ENCODE data around the gene ARL10. TPM values are rescaled to one million over a fixed set of nuclear protein-coding genes. Genes with fewer than 3 reads are reported as not detected.
A peak's percentile ranks its signal among the peaks of the same experiment; 100 is the strongest.

Gene ARL10
- total RNA-seq, 2 donors from 2014 or later = 1.3 to 2.8 TPM

GRCh38 chr5:176387384-176387925, 22.2 kb downstream of the ARL10 start:
- Histone ChIP-seq H3K27ac (no peak overlapping the region), H3K4me1 (peaks cover 5% of the 10 kb centered on the region), H3K9ac (ENCODE audit: low read depth in 2 of 2, low read length in 2 of 2) (peak overlapping the region in 1 of 2 donors; percentile 97), H3K4me3 (peak overlapping the region; percentile 92), H3K27me3 (no peaks in the 10 kb centered on the region), H3K9me3 (no peaks in the 10 kb centered on the region), H3K36me3 (no peaks in the 10 kb centered on the region)
- DNase-seq = no peak
- intact Hi-C loops (cut with DNase I) = no loop called here
- TF ChIP-seq CTCF (IDR thresholded peaks at IDR 0.05) = no peak

- peaks cover 5% of the 10 kb centered on the region for H3K4me1 ChIP-seq
- DNase-seq = no peak
- intact Hi-C loops (cut with DNase I) = no loop called here
- peak overlapping the region; percentile 72 to 97 for H3K9ac ChIP-seq (ENCODE audit: low read depth in 2 of 2, low read length in 2 of 2)
- no peak for TF ChIP-seq CTCF (IDR thresholded peaks at IDR 0.05)
- no peaks in the 10 kb centered on the region for H3K36me3 ChIP-seq
- H3K9me3 ChIP-seq = no peaks in the 10 kb centered on the region
- peak overlapping the region; percentile 91 for H3K27ac ChIP-seq
- H3K4me3 ChIP-seq = peak overlapping the region; percentile 92
- H3K27me3 ChIP-seq = no peaks in the 10 kb centered on the region
These were observed 22.7 kb downstream of the ARL10 start for GRCh38 chr5:176388003-176388443.

GRCh38 chr5:176388444-176389134, 23.3 kb downstream of the ARL10 start, which contains the start of the genes HIGD2A and NOP16:
HIGD2A (plus strand) TSS chr5:176388751; CDS start chr5:176388820, 69 bp downstream.
NOP16 (minus strand) TSS chr5:176388598; CDS start chr5:176388539, 59 bp downstream.
- intact Hi-C loops (cut with DNase I) = no loop called here
- no peak for TF ChIP-seq CTCF (IDR thresholded peaks at IDR 0.05)
- Histone ChIP-seq H3K27me3 (no peaks in the 10 kb centered on the region), H3K4me1 (peaks cover 5% of the 10 kb centered on the region), H3K9ac (ENCODE audit: low read depth in 2 of 2, low read length in 2 of 2) (peak within 1 kb of the TSS; percentile 75 to 97), H3K27ac (peak within 1 kb of the TSS; percentile 91), H3K36me3 (no peaks in the 10 kb centered on the region), H3K4me3 (peak within 1 kb of the TSS; percentile 92), H3K9me3 (no peaks in the 10 kb centered on the region)
- peak; percentile 100 for DNase-seq

- Histone ChIP-seq H3K4me1 (peaks cover 5% of the 10 kb centered on the region), H3K9ac (ENCODE audit: low read depth in 2 of 2, low read length in 2 of 2) (peak overlapping the region; percentile 75 to 97), H3K27me3 (no peaks in the 10 kb centered on the region), H3K9me3 (no peaks in the 10 kb centered on the region), H3K4me3 (peak overlapping the region; percentile 92), H3K27ac (peak overlapping the region; percentile 91), H3K36me3 (no peaks in the 10 kb centered on the region)
- TF ChIP-seq CTCF (IDR thresholded peaks at IDR 0.05) = no peak
- intact Hi-C loops (cut with DNase I) = no loop called here
- no peak for DNase-seq
These were observed 24.1 kb downstream of the ARL10 start for GRCh38 chr5:176389135-176390123.

- Histone ChIP-seq H3K36me3 (no peaks in the 10 kb centered on the region), H3K27ac (no peak overlapping the region), H3K4me3 (no peak overlapping the region), H3K9me3 (no peaks in the 10 kb centered on the region), H3K27me3 (no peaks in the 10 kb centered on the region), H3K4me1 (peaks cover 5% of the 10 kb centered on the region), H3K9ac (ENCODE audit: low read depth in 2 of 2, low read length in 2 of 2) (no peak overlapping the region)
- no peak for DNase-seq
- intact Hi-C loops (cut with DNase I) = no loop called here
- TF ChIP-seq CTCF (IDR thresholded peaks at IDR 0.05) = no peak
These were observed 26.2 kb downstream of the ARL10 start for GRCh38 chr5:176391479-176391878.

Data from colonic mucosa (tissue), 4 donors.